ENCODE measurements around the gene PCSK4.

PCSK4 gene

GRCh38 chr19:1434577-1435060, 55.5 kb downstream of the PCSK4 start:
- TF ChIP-seq ELF4 (IDR thresholded peaks at IDR 0.05): no peak
- no peak for TF ChIP-seq LEF1 (IDR thresholded peaks at IDR 0.05; ENCODE audit: borderline replicate concordance)
- TF ChIP-seq ZNF384 (IDR thresholded peaks at IDR 0.05): no peak
- CTCF ChIA-PET: no interaction called here
- no peak for DNase-seq (ENCODE audit: extremely low spot score)
- POLR2A ChIA-PET: no interaction called here

DNA sequence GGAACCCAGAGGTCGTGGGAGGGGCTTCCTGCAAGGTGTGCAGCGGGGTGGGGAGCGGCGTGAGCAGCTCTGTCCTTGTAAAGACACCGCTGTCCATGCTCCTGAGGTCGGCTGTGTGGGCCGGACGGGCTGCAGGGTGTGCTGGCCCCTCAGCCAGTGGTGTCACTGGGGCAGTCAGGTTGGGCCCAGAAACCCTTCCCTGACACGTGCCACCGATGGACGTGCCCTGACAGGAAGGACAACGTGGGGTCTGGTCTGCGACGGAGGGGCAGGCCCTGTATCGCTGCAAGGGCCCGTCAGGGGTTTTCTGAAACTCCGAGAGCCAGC, 56.1 kb downstream of the PCSK4 start:
- POLR2A ChIA-PET: no interaction called here
- CTCF ChIA-PET: no interaction called here
- no peak for DNase-seq (ENCODE audit: extremely low spot score)
- no peak for TF ChIP-seq SUZ12 (IDR thresholded peaks at IDR 0.05)
- TF ChIP-seq TARDBP (IDR thresholded peaks at IDR 0.05): no peak
- TF ChIP-seq FOXK2 (IDR thresholded peaks at IDR 0.05): no peak
- TF ChIP-seq HDGF (IDR thresholded peaks at IDR 0.05; ENCODE audit: borderline replicate concordance): no peak
- no peak for TF ChIP-seq L3MBTL2 (conservative IDR thresholded peaks at IDR 0.05)
- no peak for TF ChIP-seq BHLHE40 (IDR thresholded peaks at IDR 0.05; ENCODE audit: borderline replicate concordance)
- TF ChIP-seq ARNT (IDR thresholded peaks at IDR 0.05): no peak
- no peak for TF ChIP-seq LEF1 (IDR thresholded peaks at IDR 0.05; ENCODE audit: borderline replicate concordance)
- no peak for TF ChIP-seq NFRKB (IDR thresholded peaks at IDR 0.05)
- TF ChIP-seq SP1 (IDR thresholded peaks at IDR 0.05): no peak
- no peak for TF ChIP-seq ZNF384 (IDR thresholded peaks at IDR 0.05)
- no peak for TF ChIP-seq CTBP1 (IDR thresholded peaks at IDR 0.05; ENCODE audit: borderline replicate concordance)
- TF ChIP-seq FOXM1 (IDR thresholded peaks at IDR 0.05; ENCODE audit: borderline replicate concordance): no peak
- TF ChIP-seq ELF4 (IDR thresholded peaks at IDR 0.05): no peak
- no peak for TF ChIP-seq FOXA1 (IDR thresholded peaks at IDR 0.05)
- TF ChIP-seq, protein P1, sequence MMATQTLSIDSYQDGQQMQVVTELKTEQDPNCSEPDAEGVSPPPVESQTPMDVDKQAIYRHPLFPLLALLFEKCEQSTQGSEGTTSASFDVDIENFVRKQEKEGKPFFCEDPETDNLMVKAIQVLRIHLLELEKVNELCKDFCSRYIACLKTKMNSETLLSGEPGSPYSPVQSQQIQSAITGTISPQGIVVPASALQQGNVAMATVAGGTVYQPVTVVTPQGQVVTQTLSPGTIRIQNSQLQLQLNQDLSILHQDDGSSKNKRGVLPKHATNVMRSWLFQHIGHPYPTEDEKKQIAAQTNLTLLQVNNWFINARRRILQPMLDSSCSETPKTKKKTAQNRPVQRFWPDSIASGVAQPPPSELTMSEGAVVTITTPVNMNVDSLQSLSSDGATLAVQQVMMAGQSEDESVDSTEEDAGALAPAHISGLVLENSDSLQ (IDR thresholded peaks at IDR 0.05): no peak

- ChIA-PET CTCF (no interaction called here), POLR2A (no interaction called here)
- no peak for DNase-seq (ENCODE audit: extremely low spot score)
- TF ChIP-seq, protein P1 (IDR thresholded peaks at IDR 0.05): no peak
- TF ChIP-seq ELF4 (IDR thresholded peaks at IDR 0.05): no peak
- no peak for TF ChIP-seq HDGF (IDR thresholded peaks at IDR 0.05; ENCODE audit: borderline replicate concordance)
- no peak for TF ChIP-seq FOXA1 (IDR thresholded peaks at IDR 0.05)
- TF ChIP-seq NFRKB (IDR thresholded peaks at IDR 0.05): no peak
- no peak for TF ChIP-seq FOXM1 (IDR thresholded peaks at IDR 0.05; ENCODE audit: borderline replicate concordance)
- no peak for TF ChIP-seq SP1 (IDR thresholded peaks at IDR 0.05)
- no peak for TF ChIP-seq ARNT (IDR thresholded peaks at IDR 0.05)
- no peak for TF ChIP-seq ZNF384 (IDR thresholded peaks at IDR 0.05)
- no peak for TF ChIP-seq SUZ12 (IDR thresholded peaks at IDR 0.05)
- no peak for TF ChIP-seq LEF1 (IDR thresholded peaks at IDR 0.05; ENCODE audit: borderline replicate concordance)
Observed at GRCh38 chr19:1433119-1434039, 56.8 kb downstream of the PCSK4 start.

DNA sequence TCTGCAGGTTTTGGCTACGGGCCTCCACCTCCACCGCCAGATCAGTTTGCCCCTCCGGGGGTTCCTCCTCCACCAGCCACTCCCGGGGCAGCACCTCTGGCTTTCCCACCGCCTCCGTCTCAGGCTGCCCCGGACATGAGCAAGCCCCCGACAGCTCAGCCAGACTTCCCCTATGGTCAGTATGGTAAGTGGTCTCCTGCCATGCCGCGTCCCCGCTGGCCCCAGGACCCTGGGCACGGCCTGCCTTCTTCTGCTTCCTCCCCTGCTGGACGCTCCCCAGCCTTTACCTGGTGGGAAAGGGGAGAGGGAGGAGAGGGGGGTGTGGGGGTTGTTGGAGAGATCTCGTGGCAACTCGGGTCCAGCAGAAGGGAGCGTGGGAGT, 57.7 kb downstream of the PCSK4 start:
- CTCF ChIA-PET: no interaction called here
- TF ChIP-seq CTBP1 (IDR thresholded peaks at IDR 0.05; ENCODE audit: borderline replicate concordance) (no peak), BHLHE40 (IDR thresholded peaks at IDR 0.05; ENCODE audit: borderline replicate concordance) (no peak), FOXA1 (IDR thresholded peaks at IDR 0.05) (no peak), TARDBP (IDR thresholded peaks at IDR 0.05) (no peak), HDGF (IDR thresholded peaks at IDR 0.05; ENCODE audit: borderline replicate concordance) (no peak), ZNF384 (IDR thresholded peaks at IDR 0.05) (no peak), ELF4 (IDR thresholded peaks at IDR 0.05) (no peak), SUZ12 (IDR thresholded peaks at IDR 0.05) (no peak), NFRKB (IDR thresholded peaks at IDR 0.05) (no peak), SP1 (IDR thresholded peaks at IDR 0.05) (no peak), LEF1 (IDR thresholded peaks at IDR 0.05; ENCODE audit: borderline replicate concordance) (no peak), FOXK2 (IDR thresholded peaks at IDR 0.05) (no peak), FOXM1 (IDR thresholded peaks at IDR 0.05; ENCODE audit: borderline replicate concordance) (no peak), ARNT (IDR thresholded peaks at IDR 0.05) (no peak)
- TF ChIP-seq, protein P1 (IDR thresholded peaks at IDR 0.05): no peak
- no peak for DNase-seq (ENCODE audit: extremely low spot score)
- POLR2A ChIA-PET: no interaction called here

DNA sequence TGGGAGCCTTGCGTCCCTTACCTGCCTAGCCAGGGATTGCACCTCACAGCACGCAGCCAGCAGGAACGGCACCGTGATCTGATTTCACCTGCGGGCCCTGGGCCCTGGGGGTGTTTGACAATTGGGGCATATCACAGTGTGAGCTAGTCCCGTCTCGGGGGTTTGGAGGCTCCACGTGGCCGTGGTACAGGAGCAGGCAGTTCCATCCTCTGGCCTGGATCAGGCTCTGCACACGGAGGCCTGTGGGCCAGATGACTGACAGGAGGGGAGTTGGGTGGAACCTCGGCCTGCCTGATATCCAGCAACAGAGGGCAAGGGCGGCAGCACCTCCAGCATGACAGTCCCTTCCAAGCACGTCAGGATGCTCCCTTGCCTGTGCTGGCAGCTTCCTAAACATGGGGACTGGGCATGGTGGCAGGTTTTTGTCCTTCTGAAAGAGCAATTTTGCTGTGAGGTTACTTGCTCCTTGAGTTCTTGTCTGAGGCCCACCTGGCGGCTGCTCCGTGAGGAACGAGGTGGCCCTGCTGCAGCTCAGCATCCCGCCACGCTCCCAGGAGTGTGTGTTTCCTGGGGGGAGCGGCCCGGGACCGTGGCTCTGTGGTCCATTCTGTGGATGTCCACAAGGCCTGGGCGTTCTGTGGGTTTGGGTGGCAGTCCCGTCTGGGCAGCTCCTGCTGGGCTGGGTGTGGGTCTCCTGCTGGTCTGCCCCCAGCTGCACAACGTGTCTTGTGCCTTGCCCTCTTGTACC, 58.2 kb downstream of the PCSK4 start:
- CTCF ChIA-PET: no interaction called here
- DNase-seq (ENCODE audit: extremely low spot score): no peak
- POLR2A ChIA-PET: no interaction called here
- TF ChIP-seq SP1 (IDR thresholded peaks at IDR 0.05) (no peak), FOXA1 (IDR thresholded peaks at IDR 0.05) (no peak), HDGF (IDR thresholded peaks at IDR 0.05; ENCODE audit: borderline replicate concordance) (no peak), L3MBTL2 (conservative IDR thresholded peaks at IDR 0.05) (no peak), ARNT (IDR thresholded peaks at IDR 0.05) (no peak), LEF1 (IDR thresholded peaks at IDR 0.05; ENCODE audit: borderline replicate concordance) (no peak), FOXK2 (IDR thresholded peaks at IDR 0.05) (no peak), ZNF384 (IDR thresholded peaks at IDR 0.05) (no peak), NFRKB (IDR thresholded peaks at IDR 0.05) (no peak), FOXM1 (IDR thresholded peaks at IDR 0.05; ENCODE audit: borderline replicate concordance) (no peak), TARDBP (IDR thresholded peaks at IDR 0.05) (no peak), BHLHE40 (IDR thresholded peaks at IDR 0.05; ENCODE audit: borderline replicate concordance) (no peak), CTBP1 (IDR thresholded peaks at IDR 0.05; ENCODE audit: borderline replicate concordance) (no peak), ELF4 (IDR thresholded peaks at IDR 0.05) (no peak), SUZ12 (IDR thresholded peaks at IDR 0.05) (no peak)
- TF ChIP-seq, protein P1 (IDR thresholded peaks at IDR 0.05): no peak
